A673 (cell line): ENCODE data around the gene IP6K2.

ENCODE experiments used
- EZH2 ChIP-seq: fragments of 200-600 bp; sonication (generic); IDR thresholded peaks from 2 replicates; pipeline ENCODE4 v1.6.1; 2017; ENCODE audit warnings: borderline replicate concordance, low read depth, mild to moderate bottlenecking, mixed read lengths, antibody characterized with exemption, low read length; ENCODE audit not compliant: poor library complexity, severe bottlenecking
- TF ChIP-seq, protein P1 (sequence below): fragments of 300-800, 200-600 bp; sonication (generic); conservative IDR thresholded peaks from 2 replicates; pipeline ENCODE4 v1.5.1; 2017; ENCODE audit warnings: low read depth, mild to moderate bottlenecking, antibody characterized with exemption, low read length, moderate library complexity, mixed read lengths

DNA sequence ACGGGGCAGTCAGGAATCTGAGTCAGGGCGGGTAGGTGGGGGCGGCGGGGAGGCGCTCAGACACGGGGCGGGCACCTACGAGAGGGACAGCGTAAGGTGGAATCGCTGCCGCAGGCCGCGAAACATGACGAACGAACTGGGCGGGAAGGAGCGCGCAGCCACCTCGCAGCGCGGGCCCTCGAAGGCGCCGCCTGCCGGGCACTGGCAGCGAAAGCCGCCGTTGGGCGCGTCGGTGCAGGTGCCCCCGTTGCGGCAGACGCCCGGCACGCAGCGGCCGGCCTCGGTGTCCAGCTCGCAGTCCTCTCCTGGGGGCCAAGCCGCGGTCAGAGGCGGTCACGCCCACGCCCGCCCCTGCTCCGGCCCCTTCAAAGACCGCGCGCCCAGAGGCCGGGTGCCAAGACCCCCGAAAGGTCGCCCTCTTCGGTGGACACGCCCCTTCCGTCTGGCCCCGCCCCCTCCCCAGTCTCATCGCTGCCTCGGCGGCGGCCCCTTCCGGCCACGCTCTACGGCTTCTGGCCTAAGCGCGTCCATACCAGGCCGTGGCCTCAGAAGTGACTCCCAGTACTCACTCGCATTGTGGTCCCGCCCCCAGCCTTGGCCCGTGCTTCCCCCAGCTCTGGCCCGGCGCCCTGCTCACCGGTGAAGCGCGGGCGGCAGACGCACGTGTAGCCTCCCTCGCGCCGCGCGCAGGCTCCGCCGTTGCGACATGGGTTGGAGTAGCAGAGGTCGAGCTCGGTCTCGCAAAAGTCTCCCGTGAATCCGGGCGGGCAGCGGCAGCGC is 60.8 kb downstream of the IP6K2 start:
- TF ChIP-seq, protein P1, sequence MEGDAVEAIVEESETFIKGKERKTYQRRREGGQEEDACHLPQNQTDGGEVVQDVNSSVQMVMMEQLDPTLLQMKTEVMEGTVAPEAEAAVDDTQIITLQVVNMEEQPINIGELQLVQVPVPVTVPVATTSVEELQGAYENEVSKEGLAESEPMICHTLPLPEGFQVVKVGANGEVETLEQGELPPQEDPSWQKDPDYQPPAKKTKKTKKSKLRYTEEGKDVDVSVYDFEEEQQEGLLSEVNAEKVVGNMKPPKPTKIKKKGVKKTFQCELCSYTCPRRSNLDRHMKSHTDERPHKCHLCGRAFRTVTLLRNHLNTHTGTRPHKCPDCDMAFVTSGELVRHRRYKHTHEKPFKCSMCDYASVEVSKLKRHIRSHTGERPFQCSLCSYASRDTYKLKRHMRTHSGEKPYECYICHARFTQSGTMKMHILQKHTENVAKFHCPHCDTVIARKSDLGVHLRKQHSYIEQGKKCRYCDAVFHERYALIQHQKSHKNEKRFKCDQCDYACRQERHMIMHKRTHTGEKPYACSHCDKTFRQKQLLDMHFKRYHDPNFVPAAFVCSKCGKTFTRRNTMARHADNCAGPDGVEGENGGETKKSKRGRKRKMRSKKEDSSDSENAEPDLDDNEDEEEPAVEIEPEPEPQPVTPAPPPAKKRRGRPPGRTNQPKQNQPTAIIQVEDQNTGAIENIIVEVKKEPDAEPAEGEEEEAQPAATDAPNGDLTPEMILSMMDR, result peak; percentile 39
- no peak for TF ChIP-seq EZH2
